Body of pancreas (tissue), 4 donors: Measurements from ENCODE around the gene CRTC2. TPM values are rescaled to one million over a fixed set of nuclear protein-coding genes. Genes with fewer than 3 reads are reported as not detected.
"Not testable (repeated sequence)": the region's sequence is repeated elsewhere in the genome, so short reads cannot be mapped to it uniquely, and the experiment has no call there.

Source experiments
- ATAC-seq: fragments of 150-250 bp; one replicate; pipeline ENCODE4 v1.9.1; 2016
- DNase-seq, 4 donors: peaks; one replicate each; pipeline ENCODE4 v3.0.0-alpha.2; 2019
- H3K27ac ChIP-seq, 4 donors: fragments of 200-600 bp; sonication (generic); 1 replicate in 3 of 4; 2 replicates in 1 of 4; pipeline versions ENCODE4 v1.5.1 to v1.6.1; 2016 to 2019; ENCODE audit warnings: mild to moderate bottlenecking in 1 of 4, mixed read lengths in 1 of 4, moderate library complexity in 1 of 4
- H3K27me3 ChIP-seq, 2 donors: fragments of 200-600 bp; sonication (generic); one replicate each; pipeline ENCODE4 v1.6.0; 2016; ENCODE audit warnings: mild to moderate bottlenecking in 1 of 2
- H3K36me3 ChIP-seq, 2 donors: fragments of 200-600 bp; sonication (generic); replicated peaks in 1 of 2; 2 replicates each; pipeline ENCODE4 v1.5.1; 2016; ENCODE audit warnings: low read depth in 2 of 2; ENCODE audit not compliant: insufficient read depth in 1 of 2
- H3K4me1 ChIP-seq: fragments of 200-600 bp; sonication (generic); one replicate; pipeline ENCODE4 v1.6.0; 2016
- H3K4me3 ChIP-seq, 2 donors: fragments of 200-600 bp; sonication (generic); 1 replicate in 1 of 2; 2 replicates in 1 of 2; pipeline ENCODE4 v1.5.1; 2016 to 2019
- H3K9me3 ChIP-seq, 3 donors: fragments of 200-600 bp; sonication (generic); 1 replicate in 2 of 3; 2 replicates in 1 of 3; pipeline ENCODE4 v1.5.1; 2016
- CTCF ChIP-seq, 7 experiments: fragments of 450-650 bp in 4 of 7; fragments of 200-600 bp in 3 of 7; sonication (generic) in 3 of 7; IDR thresholded peaks; one replicate each; pipeline ENCODE4 v1.5.1; 2016 to 2019; ENCODE audit warnings: antibody characterized with exemption in 7 of 7
- POLR2A ChIP-seq, 3 donors: fragments of 450-650 bp; IDR thresholded peaks; one replicate each; pipeline ENCODE4 v1.6.1; 2016; ENCODE audit warnings: antibody characterized with exemption in 3 of 3, mild to moderate bottlenecking in 2 of 3
- WGBS, 2 donors: methylation state at CpG; one replicate each; pipeline ENCODE4 v1.1.5; 2017; 5-methylcytosine and 5-hydroxymethylcytosine counted together
- intact Hi-C: fragments of 100-400 bp; cut with DNase I; formaldehyde crosslinking; loops from one replicate; pipeline ENCODE4 v1.15.1; 2023
- total RNA-seq, 2 donors: library from RNA; depleted of rRNA; stranded (reverse); fragments of >200 nt; gene quantifications; one replicate each; pipeline ENCODE4 v1.1.0, GENCODE V29; 2016

The CRTC2 gene
- total RNA-seq = 10 to 100 TPM; 15.2 to 15.8 TPM

- H3K36me3 ChIP-seq = peaks cover 0 to 4% of the 10 kb centered on the region in 2 donors
- WGBS, 2 donors = 0% methylated on average over 53 to 74 of the region's 75 CpGs
- peak in 1 of 7 experiments; percentile 10 for TF ChIP-seq CTCF (IDR thresholded peaks at IDR 0.05)
- peak; percentile 29 to 81 (median 69) for TF ChIP-seq POLR2A (IDR thresholded peaks at IDR 0.05)
- peaks cover 54% of the 10 kb centered on the region for H3K4me1 ChIP-seq
- peak within 1 kb of the TSS; percentile 74 to 89 (median 82) for H3K27ac ChIP-seq
- intact Hi-C loops = no loop called here
- no peaks in the 10 kb centered on the region for H3K27me3 ChIP-seq
- peak within 1 kb of the TSS; percentile 75 to 97 for H3K4me3 ChIP-seq
- no peaks in the 10 kb centered on the region for H3K9me3 ChIP-seq
- ATAC-seq = peak; percentile 89
- peak; percentile 98 to 99 (median 99) for DNase-seq
Observed at GRCh38 chr1:153958111-153958960, at the start of gene CRTC2. TSS of gene CRTC2 (minus strand) at chr1:153958612. CDS start at chr1:153958497, 115 bp downstream.

- Histone ChIP-seq H3K4me1 (peaks cover 1% of the 10 kb centered on the region), H3K4me3 (no peak overlapping the region), H3K36me3 (no peaks in the 10 kb centered on the region), H3K27me3 (no peaks in the 10 kb centered on the region), H3K27ac (no peak overlapping the region), H3K9me3 (no peaks in the 10 kb centered on the region)
- no peak for TF ChIP-seq POLR2A (IDR thresholded peaks at IDR 0.05)
- no peak for TF ChIP-seq CTCF (IDR thresholded peaks at IDR 0.05)
- 95 to 97% methylated on average over 3 of the region's 3 CpGs for WGBS, 2 donors
- DNase-seq = no peak
- intact Hi-C loops = no loop called here
- ATAC-seq = no peak
Observed at GRCh38 chr1:154006136-154006535, 47.7 kb upstream of the CRTC2 start.

GRCh38 chr1:154000420-154000819, 42.0 kb upstream of the CRTC2 start:
- no peaks in the 10 kb centered on the region for H3K9me3 ChIP-seq
- TF ChIP-seq CTCF (IDR thresholded peaks at IDR 0.05) (no peak), POLR2A (IDR thresholded peaks at IDR 0.05) (no peak)
- peak overlapping the region; percentile 75 to 83 (median 80) for H3K27ac ChIP-seq
- no peak for ATAC-seq
- no peak for DNase-seq
- no peaks in the 10 kb centered on the region for H3K36me3 ChIP-seq
- no peak overlapping the region for H3K4me3 ChIP-seq
- no peaks in the 10 kb centered on the region for H3K27me3 ChIP-seq
- H3K4me1 ChIP-seq = peaks cover 7% of the 10 kb centered on the region
- intact Hi-C loops = no loop called here
- WGBS, 2 donors = 50% methylated on average over 4 of the region's 4 CpGs

GRCh38 chr1:153996882-153997281, 38.5 kb upstream of the CRTC2 start:
- ATAC-seq, H3K36me3 ChIP-seq, H3K4me3 ChIP-seq, H3K27ac ChIP-seq, intact Hi-C loops, H3K9me3 ChIP-seq, DNase-seq, H3K27me3 ChIP-seq: not testable (repeated sequence)
- WGBS, 2 donors = 90 to 93% methylated on average over 8 to 10 of the region's 10 CpGs
- H3K4me1 ChIP-seq = peaks cover 25% of the 10 kb centered on the region

GRCh38 chr1:153995640-153996039, 37.2 kb upstream of the CRTC2 start:
- Histone ChIP-seq H3K9me3 (no peaks in the 10 kb centered on the region), H3K4me1 (peaks cover 25% of the 10 kb centered on the region), H3K27ac (no peak overlapping the region), H3K4me3 (no peak overlapping the region), H3K36me3 (peaks cover 0 to 6% of the 10 kb centered on the region in 2 donors), H3K27me3 (no peaks in the 10 kb centered on the region)
- no peak for TF ChIP-seq POLR2A (IDR thresholded peaks at IDR 0.05)
- TF ChIP-seq CTCF (IDR thresholded peaks at IDR 0.05) = no peak
- intact Hi-C loops = no loop called here
- 92 to 97% methylated on average over 11 of the region's 11 CpGs for WGBS, 2 donors
- DNase-seq = no peak
- no peak for ATAC-seq
